T-helper 2 cell (primary cell): Measurements from ENCODE around the gene ZMYND10.

Experiments
- DNase-seq, 5 experiments: peaks; one replicate each; pipeline versions ENCODE4 v3.0.0 to v3.0.0-alpha.2; 2012 to 2022

ZMYND10 gene

GRCh38 chr3:50370594-50370993 lies 25.1 kb upstream of the ZMYND10 start:
- DNase-seq, result no peak

- no peak for DNase-seq
Observed at GRCh38 chr3:50369012-50369670, 23.6 kb upstream of the ZMYND10 start.

- no peak for DNase-seq
Observed at GRCh38 chr3:50365842-50366220, 20.3 kb upstream of the ZMYND10 start.

- DNase-seq, result peak; percentile 90 to 95 (median 92)
Observed at GRCh38 chr3:50365080-50365841, 19.7 kb upstream of the ZMYND10 start.

- no peak for DNase-seq
Observed at GRCh38 chr3:50364573-50365079, 19.1 kb upstream of the ZMYND10 start.

GRCh38 chr3:50359760-50360110 lies 14.2 kb upstream of the ZMYND10 start:
- DNase-seq, result no peak

GRCh38 chr3:50358911-50359759 lies 13.6 kb upstream of the ZMYND10 start, which contains the start of gene TMEM115:
Gene TMEM115 (minus strand): TSS chr3:50359521. CDS start chr3:50359063, 458 bp downstream.
- peak; percentile 79 to 99 (median 94) for DNase-seq

GRCh38 chr3:50358355-50358910 lies 12.9 kb upstream of the ZMYND10 start:
- no peak for DNase-seq

- no peak for DNase-seq
Observed at GRCh38 chr3:50357481-50357880, 11.9 kb upstream of the ZMYND10 start.

GRCh38 chr3:50356553-50356952 lies 11.0 kb upstream of the ZMYND10 start:
- no peak for DNase-seq

- DNase-seq, result no peak
Observed at GRCh38 chr3:50355829-50356552, 10.5 kb upstream of the ZMYND10 start.

- DNase-seq, result no peak
Observed at GRCh38 chr3:50354850-50355249, 9.3 kb upstream of the ZMYND10 start.

- no peak for DNase-seq
Observed at GRCh38 chr3:50354186-50354764, 8.7 kb upstream of the ZMYND10 start.

- DNase-seq, result no peak
Observed at GRCh38 chr3:50353245-50354004, 7.9 kb upstream of the ZMYND10 start.

GRCh38 chr3:50352781-50353180 lies 7.2 kb upstream of the ZMYND10 start:
- DNase-seq, result peak in 1 of 5 experiments; percentile 44

GRCh38 chr3:50351323-50351697 lies 5.8 kb upstream of the ZMYND10 start:
- DNase-seq, result no peak

GRCh38 chr3:50350527-50351322 lies 5.2 kb upstream of the ZMYND10 start, which contains the start of the genes CYB561D2 and NPRL2:
Gene CYB561D2 (plus strand): TSS chr3:50350862. CDS start chr3:50351434, 572 bp downstream.
Gene NPRL2 (minus strand): TSS chr3:50350775. CDS start chr3:50350652, 123 bp downstream.
- peak; percentile 97 to 99 (median 99) for DNase-seq

GRCh38 chr3:50350213-50350526 lies 4.6 kb upstream of the ZMYND10 start:
- DNase-seq, result no peak

GRCh38 chr3:50347187-50347813 lies 1.8 kb upstream of the ZMYND10 start:
- DNase-seq, result peak; percentile 48 to 82 (median 64)
